GM19043 (cell line): ENCODE data around the gene PPP1R12B.
"Not testable (repeated sequence)": the region's sequence is repeated elsewhere in the genome, so short reads cannot be mapped to it uniquely, and the experiment has no call there.

ENCODE experiments used
- ATAC-seq: cut with Tn5 transposase; IDR thresholded peaks from one replicate; pipeline ENCODE4 v1.9.1; 2021; ENCODE audit warnings: low read depth; ENCODE audit not compliant: unreplicated experiment

PPP1R12B gene

DNA sequence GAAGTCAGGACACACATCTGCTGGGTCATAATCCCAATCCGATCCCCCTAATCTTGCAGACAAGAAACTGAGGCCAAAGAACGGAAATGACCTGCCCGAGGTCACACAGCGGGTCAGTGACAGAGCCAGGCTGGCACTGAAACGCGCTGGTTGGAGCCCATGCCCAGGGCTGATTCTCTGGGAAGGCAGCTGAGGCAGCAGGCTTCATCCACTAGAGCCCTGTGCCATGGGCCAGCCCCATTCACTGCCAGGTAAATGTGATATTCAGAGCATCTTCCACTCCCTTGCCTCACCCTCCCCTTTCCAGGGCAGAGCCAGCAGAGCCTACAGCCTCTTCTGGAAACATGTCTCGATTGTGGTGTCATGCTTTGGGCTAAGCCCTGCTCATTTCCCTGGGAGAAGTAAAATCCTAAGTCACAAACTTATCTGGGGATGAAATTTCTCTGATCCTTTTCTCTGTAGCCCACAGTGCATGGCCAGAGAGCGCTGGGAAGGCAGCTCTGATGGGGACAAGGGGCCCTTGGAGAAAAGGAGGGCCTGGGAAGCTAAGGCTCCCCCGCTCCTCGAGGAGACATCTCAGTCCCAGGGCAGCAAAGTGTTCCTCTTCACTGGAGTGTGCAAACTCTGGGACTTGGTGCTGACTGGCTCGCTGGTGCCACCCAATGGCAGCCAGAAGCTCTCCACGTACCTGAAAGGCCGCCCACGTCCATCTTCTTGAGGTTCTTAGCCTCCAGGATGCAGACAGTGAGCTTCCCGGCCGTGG lies 251.4 kb downstream of the PPP1R12B start:
- no peak for ATAC-seq

- ATAC-seq = no peak
These were observed 252.0 kb downstream of the PPP1R12B start for GRCh38 chr1:202600432-202601041.

DNA sequence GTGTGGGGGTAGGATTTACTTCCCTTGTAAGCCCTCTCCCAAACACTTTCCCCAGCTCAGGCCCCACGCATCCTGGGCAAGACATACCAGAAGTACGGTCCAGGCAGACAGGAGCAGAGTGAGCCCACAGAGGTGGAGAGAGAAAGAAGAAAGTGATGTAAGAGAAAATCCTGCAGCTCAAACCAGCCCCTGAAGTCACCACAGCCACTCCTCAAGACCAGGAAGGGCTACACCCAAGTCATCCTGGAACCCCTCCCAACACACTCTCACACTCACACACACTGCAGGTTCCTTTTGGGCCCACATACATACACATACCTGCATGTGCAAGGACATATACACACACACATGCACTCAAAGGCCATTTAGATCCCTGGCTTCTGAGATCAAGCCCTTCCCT lies 254.9 kb downstream of the PPP1R12B start:
- no peak for ATAC-seq

GRCh38 chr1:202605515-202605914 lies 257.0 kb downstream of the PPP1R12B start:
- no peak for ATAC-seq

DNA sequence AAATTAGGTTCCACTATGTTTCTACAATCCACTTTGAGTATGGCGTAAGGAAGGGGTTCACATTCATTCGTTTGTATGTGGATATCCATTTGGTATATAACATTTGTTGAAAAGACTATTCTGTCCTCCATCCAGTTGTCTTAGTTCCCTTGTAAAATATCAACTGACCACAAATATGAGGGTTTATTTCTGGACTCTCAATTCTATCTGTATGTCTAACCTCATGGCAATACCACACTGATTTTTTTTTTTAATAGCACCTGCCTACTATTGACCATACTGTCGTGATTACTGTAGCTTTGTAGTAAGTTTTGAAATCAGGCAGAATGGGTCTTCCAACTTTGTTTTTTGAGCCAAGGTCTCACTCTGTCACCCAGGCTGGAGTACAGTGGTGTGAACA lies 263.5 kb downstream of the PPP1R12B start:
- ATAC-seq = not testable (repeated sequence)

- ATAC-seq = no peak
These were observed 265.1 kb downstream of the PPP1R12B start for GRCh38 chr1:202613571-202613970.

GRCh38 chr1:202614363-202615207 lies 266.1 kb downstream of the PPP1R12B start:
- ATAC-seq = not testable (repeated sequence)

DNA sequence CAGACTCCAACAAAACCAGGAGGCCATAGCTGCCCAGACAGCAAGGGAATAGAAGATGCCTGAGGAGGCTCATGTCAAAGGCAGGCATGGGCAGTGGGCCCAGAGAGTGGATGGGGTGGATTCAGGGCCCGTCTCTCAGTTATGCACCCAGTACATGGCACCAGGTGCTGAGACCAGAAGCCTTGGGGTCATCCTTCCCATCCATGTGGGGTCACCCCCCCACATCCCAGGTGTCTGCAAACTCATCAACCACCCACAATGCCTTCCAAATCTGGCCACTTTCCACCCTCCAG lies 266.7 kb downstream of the PPP1R12B start:
- ATAC-seq = not testable (repeated sequence)

- ATAC-seq = peak; percentile 57
These were observed 267.2 kb downstream of the PPP1R12B start for GRCh38 chr1:202615501-202616354.

DNA sequence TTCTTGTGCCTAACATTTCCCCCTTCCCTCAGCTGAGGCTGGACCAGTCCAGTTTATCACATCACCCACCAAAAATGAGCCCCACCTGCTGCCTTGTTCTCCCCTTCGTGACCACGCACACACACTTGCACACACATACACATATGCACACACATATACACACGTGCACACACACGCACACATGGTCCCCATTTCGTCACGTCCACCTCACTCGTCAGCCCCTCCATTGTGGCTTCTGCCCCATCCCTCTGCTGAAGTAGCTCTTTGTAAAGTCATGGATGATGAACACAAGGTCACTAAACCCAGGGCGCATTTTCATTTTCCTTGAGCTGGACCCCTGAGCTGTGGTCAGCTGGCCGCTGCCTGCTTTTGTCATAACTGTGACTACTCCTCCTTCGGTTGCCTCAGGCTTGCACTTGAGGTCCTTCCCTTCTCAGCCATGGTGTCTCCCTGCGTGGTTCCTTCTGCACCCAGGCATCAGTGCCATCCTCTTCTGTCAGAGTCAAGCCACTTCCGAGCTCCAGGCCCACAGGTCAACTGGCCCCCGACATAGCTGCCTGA lies 267.9 kb downstream of the PPP1R12B start:
- ATAC-seq = peak; percentile 20

- ATAC-seq = not testable (repeated sequence)
These were observed 270.5 kb downstream of the PPP1R12B start for GRCh38 chr1:202619012-202619411.

- ATAC-seq = no peak
These were observed 271.0 kb downstream of the PPP1R12B start for GRCh38 chr1:202619505-202619904.

DNA sequence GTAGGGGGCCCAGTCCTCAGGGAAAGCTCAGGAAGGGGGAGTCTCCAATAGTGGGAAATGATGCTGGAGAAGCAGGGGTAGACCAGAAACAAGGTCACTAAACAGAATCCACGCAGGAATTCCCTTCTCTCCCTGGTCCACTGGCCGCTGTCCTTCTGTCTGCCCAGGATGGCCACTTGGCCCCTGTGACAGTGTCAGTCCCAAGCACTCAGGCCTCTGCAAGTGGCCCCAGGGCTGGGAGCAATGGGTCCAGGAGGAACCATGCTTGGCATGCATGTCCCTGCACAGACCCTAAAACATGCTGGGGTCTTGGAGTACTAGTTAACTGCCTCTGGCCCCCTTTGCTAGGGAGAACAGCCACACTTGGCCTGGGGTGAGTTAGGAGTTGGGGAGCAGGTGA lies 271.5 kb downstream of the PPP1R12B start:
- ATAC-seq = not testable (repeated sequence)

DNA sequence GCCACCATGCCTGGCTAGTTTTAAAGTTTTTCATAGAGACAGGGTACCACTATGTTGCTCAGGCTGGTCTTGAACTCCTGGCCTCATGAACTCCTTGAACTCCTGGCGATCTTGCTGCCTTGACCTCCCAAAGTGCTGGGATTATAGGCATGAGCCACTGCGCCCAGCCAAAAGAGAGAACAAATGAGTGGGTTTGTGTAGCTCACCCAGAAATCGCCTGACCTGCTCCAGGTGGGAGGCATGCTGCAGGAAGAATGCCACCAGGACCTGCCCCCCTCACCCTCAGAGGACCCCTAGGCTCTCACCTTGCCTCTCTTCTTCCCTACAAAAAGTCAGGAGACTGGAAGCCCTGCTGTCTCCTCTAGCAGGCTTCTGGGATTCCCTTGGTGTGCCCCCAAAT lies 272.9 kb downstream of the PPP1R12B start:
- no peak for ATAC-seq

GRCh38 chr1:202622388-202622787 lies 273.9 kb downstream of the PPP1R12B start:
- ATAC-seq = no peak

GRCh38 chr1:202623075-202623474 lies 274.6 kb downstream of the PPP1R12B start:
- no peak for ATAC-seq

DNA sequence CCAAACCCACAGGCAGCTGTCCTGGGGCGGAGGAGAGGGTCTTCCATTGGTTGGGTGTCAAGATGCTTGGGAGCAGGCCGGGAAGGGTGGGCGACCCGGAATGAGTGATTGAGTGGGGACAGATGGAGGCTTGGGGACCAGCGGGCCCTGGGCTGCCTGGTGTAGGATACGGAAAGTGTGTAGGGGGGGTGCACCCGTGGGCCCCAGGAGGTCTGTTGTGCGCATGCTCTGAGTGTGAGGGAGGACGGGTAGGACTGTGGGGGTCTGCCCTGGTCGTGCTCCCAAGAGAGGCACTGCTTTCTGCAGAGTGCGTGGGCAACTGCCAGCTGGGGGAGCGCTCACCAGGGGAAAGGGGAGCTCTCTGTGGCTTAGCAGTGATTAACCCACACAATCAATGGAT lies 275.0 kb downstream of the PPP1R12B start:
- not testable (repeated sequence) for ATAC-seq

DNA sequence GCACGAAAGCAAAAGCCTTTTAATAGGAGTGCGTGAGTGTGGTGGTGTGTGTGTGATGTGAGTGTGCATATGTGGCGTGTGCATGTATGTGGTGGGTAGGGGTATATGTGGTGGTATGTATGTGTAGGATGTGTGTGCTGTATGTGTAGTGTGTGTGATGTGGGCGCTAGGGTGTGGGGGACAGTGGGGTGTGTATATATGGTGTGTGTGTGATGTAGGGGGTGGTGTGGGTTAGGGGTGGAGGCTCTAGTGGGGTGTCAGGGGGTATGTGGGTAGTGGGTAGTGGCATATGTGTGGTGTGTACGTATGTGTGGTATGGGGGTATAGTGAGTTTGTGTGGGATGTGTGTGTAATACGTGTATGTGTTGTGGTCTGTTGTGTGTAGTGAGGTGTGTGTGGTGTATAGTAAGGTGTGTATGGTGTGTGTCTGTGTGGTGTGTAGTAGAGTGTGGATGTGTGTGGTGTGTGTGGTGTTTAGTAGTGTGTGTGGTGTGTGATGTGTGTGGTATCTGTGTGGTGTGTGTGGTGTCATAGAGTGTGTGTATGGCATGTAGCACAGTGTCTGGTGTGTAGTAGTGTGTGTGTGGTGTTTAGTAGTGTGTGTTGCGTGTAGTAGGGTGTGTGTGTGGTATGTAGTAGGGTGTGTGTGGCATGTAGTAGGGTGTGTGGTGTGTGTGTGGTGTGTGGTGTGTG lies 275.7 kb downstream of the PPP1R12B start:
- no peak for ATAC-seq

GRCh38 chr1:202624781-202625108 lies 276.2 kb downstream of the PPP1R12B start:
- no peak for ATAC-seq
